Ovary (tissue), 3 donors: Measurements from ENCODE around the gene ANKRD33B.

Experiments used
- CTCF ChIP-seq, 3 donors: fragments of 450-650 bp in 2 of 3; fragments of 200-600 bp in 1 of 3; IDR thresholded peaks; one replicate each; pipeline versions ENCODE4 v1.5.1 to v1.8.0; 2016 to 2022; ENCODE audit warnings: antibody characterized with exemption in 3 of 3, mild to moderate bottlenecking in 1 of 3
- EP300 ChIP-seq: sonication (generic); formaldehyde crosslinking; IDR thresholded peaks from one replicate; pipeline ENCODE4 v1.6.1; 2017; ENCODE audit warnings: antibody characterized with exemption
- POLR2A ChIP-seq: fragments of 450-650 bp; IDR thresholded peaks from one replicate; pipeline ENCODE4 v1.6.1; 2017; ENCODE audit warnings: antibody characterized with exemption, mild to moderate bottlenecking, moderate library complexity
- donor health status: DM: no; HTN: no; CAD: no.

GRCh38 chr5:10699281-10699874, 135.5 kb downstream of the ANKRD33B start:
- TF ChIP-seq CTCF (IDR thresholded peaks at IDR 0.05) (no peak), POLR2A (no peak), EP300 (no peak)
